ENCODE measurements around the gene MYH13. TPM values are rescaled to one million over a fixed set of nuclear protein-coding genes. Genes with fewer than 3 reads are reported as not detected.
A peak's percentile ranks its signal among the peaks of the same experiment; 100 is the strongest.

MYH13 gene
- total RNA-seq, 1 experiment from 2014 or later = not detected

DNA sequence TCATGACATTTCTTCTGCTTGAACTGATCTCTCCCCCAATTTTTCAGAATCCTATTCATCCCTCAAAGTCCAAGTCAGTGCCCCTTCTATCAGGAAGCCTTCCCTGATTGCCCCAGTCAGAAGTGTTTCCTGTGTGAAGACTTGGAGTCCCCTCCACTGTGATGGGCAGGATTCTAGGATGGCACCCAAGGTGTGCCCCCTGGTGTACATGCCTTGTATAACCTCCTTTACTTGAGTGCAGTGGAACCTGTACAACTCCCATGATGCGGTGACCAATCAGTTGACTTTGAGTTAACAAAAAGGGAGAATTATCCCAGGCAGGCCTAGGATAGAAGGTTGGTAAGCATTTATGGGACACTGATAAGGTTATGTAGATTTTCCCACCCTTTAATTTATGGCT is 23.4 kb downstream of the MYH13 start:
- no peak for TF ChIP-seq EZH2 (IDR thresholded peaks at IDR 0.05; ENCODE audit: borderline replicate concordance, low read depth, low read length, poor library complexity, severe bottlenecking)
- TF ChIP-seq CTCF (conservative IDR thresholded peaks at IDR 0.05; ENCODE audit: low read depth, low read length) = peak; percentile 49
- H3K27ac ChIP-seq (ENCODE audit: low read depth, low read length, poor library complexity, severe bottlenecking) = no peak overlapping the region
- POLR2A ChIA-PET (ENCODE audit: low non-redundant PET) = no interaction called here
- no peaks in the 10 kb centered on the region for H3K27me3 ChIP-seq (replicated peaks; ENCODE audit: insufficient read depth, low read depth, low read length, poor library complexity)
- H3K4me3 ChIP-seq (ENCODE audit: low read depth, low read length, poor library complexity, severe bottlenecking) = no peak overlapping the region
- CTCF ChIA-PET = no interaction called here
- no TSS peak for BruUV-seq (replicated peaks)
- H3K9me3 ChIP-seq (ENCODE audit: low read depth, low read length, poor library complexity, severe bottlenecking) = no peaks in the 10 kb centered on the region
- intact Hi-C loops (cut with micrococcal nuclease; ENCODE audit: unreplicated experiment) = no loop called here
- no peaks in the 10 kb centered on the region for H3K36me3 ChIP-seq (ENCODE audit: insufficient read depth, low read length, poor library complexity, severe bottlenecking)
- H3K4me1 ChIP-seq (ENCODE audit: insufficient read depth, low read length, poor library complexity, severe bottlenecking) = no peaks in the 10 kb centered on the region
- DNase-seq (ENCODE audit: low spot score) = peak; percentile 37

GRCh38 chr17:10344816-10345215 is 28.0 kb downstream of the MYH13 start:
- Histone ChIP-seq H3K9me3 (ENCODE audit: low read depth, low read length, poor library complexity, severe bottlenecking) (no peaks in the 10 kb centered on the region), H3K27me3 (replicated peaks; ENCODE audit: insufficient read depth, low read depth, low read length, poor library complexity) (no peaks in the 10 kb centered on the region), H3K27ac (ENCODE audit: low read depth, low read length, poor library complexity, severe bottlenecking) (no peak overlapping the region), H3K36me3 (ENCODE audit: insufficient read depth, low read length, poor library complexity, severe bottlenecking) (no peaks in the 10 kb centered on the region), H3K4me3 (ENCODE audit: low read depth, low read length, poor library complexity, severe bottlenecking) (no peak overlapping the region), H3K4me1 (ENCODE audit: insufficient read depth, low read length, poor library complexity, severe bottlenecking) (no peaks in the 10 kb centered on the region)
- ChIA-PET POLR2A (ENCODE audit: low non-redundant PET) (no interaction called here), CTCF (no interaction called here)
- BruUV-seq (replicated peaks) = no TSS peak
- DNase-seq (ENCODE audit: low spot score) = no peak
- no peak for TF ChIP-seq CTCF (conservative IDR thresholded peaks at IDR 0.05; ENCODE audit: low read depth, low read length)
- TF ChIP-seq EZH2 (IDR thresholded peaks at IDR 0.05; ENCODE audit: borderline replicate concordance, low read depth, low read length, poor library complexity, severe bottlenecking) = no peak
- intact Hi-C loops (cut with micrococcal nuclease; ENCODE audit: unreplicated experiment) = no loop called here

- H3K27ac ChIP-seq (ENCODE audit: low read depth, low read length, poor library complexity, severe bottlenecking) = no peak overlapping the region
- no peak for TF ChIP-seq CTCF (conservative IDR thresholded peaks at IDR 0.05; ENCODE audit: low read depth, low read length)
- TF ChIP-seq EZH2 (IDR thresholded peaks at IDR 0.05; ENCODE audit: borderline replicate concordance, low read depth, low read length, poor library complexity, severe bottlenecking) = no peak
- no peaks in the 10 kb centered on the region for H3K27me3 ChIP-seq (replicated peaks; ENCODE audit: insufficient read depth, low read depth, low read length, poor library complexity)
- H3K4me3 ChIP-seq (ENCODE audit: low read depth, low read length, poor library complexity, severe bottlenecking) = no peak overlapping the region
- POLR2A ChIA-PET (ENCODE audit: low non-redundant PET) = no interaction called here
- BruUV-seq (replicated peaks) = no TSS peak
- CTCF ChIA-PET = interaction anchor here (1.4 kb wide), 1 partner anchor 276 kb away, joined by 3 read pairs; no protein-coding TSS in a partner anchor
- DNase-seq (ENCODE audit: low spot score) = no peak
- intact Hi-C loops (cut with micrococcal nuclease; ENCODE audit: unreplicated experiment) = no loop called here
- H3K4me1 ChIP-seq (ENCODE audit: insufficient read depth, low read length, poor library complexity, severe bottlenecking) = no peaks in the 10 kb centered on the region
- H3K36me3 ChIP-seq (ENCODE audit: insufficient read depth, low read length, poor library complexity, severe bottlenecking) = no peaks in the 10 kb centered on the region
- H3K9me3 ChIP-seq (ENCODE audit: low read depth, low read length, poor library complexity, severe bottlenecking) = no peaks in the 10 kb centered on the region
Measured at GRCh38 chr17:10339051-10339450, 33.8 kb downstream of the MYH13 start.

Measured in A673 (cell line).